ENCODE measurements around the gene MYZAP. TPM values are rescaled to one million over a fixed set of nuclear protein-coding genes. Genes with fewer than 3 reads are reported as not detected.

MYZAP gene
- total and polyA plus RNA-seq, 2 experiments from 2014 or later: 1.0 to 1.5 TPM

GRCh38 chr15:57544848-57545480, 46.7 kb upstream of the MYZAP start (continued):
- no peak for TF ChIP-seq ZNF462 (CRISPR knock-in tag; IDR thresholded peaks at IDR 0.05)
- no peak for TF ChIP-seq CREB1 (CRISPR knock-in tag; IDR thresholded peaks at IDR 0.05; ENCODE audit: low read depth)

GRCh38 chr15:57545995-57546394, 45.7 kb upstream of the MYZAP start:
- no peak overlapping the region for H3K4me3 Mint-ChIP-seq
- no peak overlapping the region for H3K4me3 ChIP-seq
- H3K79me2 ChIP-seq (replicated peaks; ENCODE audit: insufficient read depth): no peaks in the 10 kb centered on the region
- ATAC-seq: no peak
- no peaks in the 10 kb centered on the region for H3K27me3 ChIP-seq (ENCODE audit: insufficient read depth)
- DNase-seq (ENCODE audit: low spot score): no peak
- H3K27ac ChIP-seq (ENCODE audit: low read depth): no peak overlapping the region
- peaks cover 7% of the 10 kb centered on the region for H3K27me3 Mint-ChIP-seq (ENCODE audit: insufficient read depth, low read depth, poor library complexity)
- no peak overlapping the region for H3K27ac Mint-ChIP-seq
- no peak overlapping the region for H3K4me2 ChIP-seq
- 0 out of 2 replicates have a peak, but pooled peaks cover 1% of the 10 kb centered on the region for H3K9me2 ChIP-seq (ENCODE audit: insufficient read depth)
- no peak overlapping the region for H2AFZ ChIP-seq
- no peaks in the 10 kb centered on the region for H4K20me1 ChIP-seq (replicated peaks; ENCODE audit: insufficient read depth)
- H3K9me3 Mint-ChIP-seq: no peaks in the 10 kb centered on the region
- H3K36me3 ChIP-seq (ENCODE audit: insufficient read depth): peaks cover 10% of the 10 kb centered on the region
- peaks cover 59% of the 10 kb centered on the region for H3K36me3 Mint-ChIP-seq (ENCODE audit: low read depth)
- H3F3A ChIP-seq (replicated peaks; ENCODE audit: low read depth): no peaks in the 10 kb centered on the region
- no peaks in the 10 kb centered on the region for H3K4me1 ChIP-seq (ENCODE audit: insufficient read depth)
- H3K4me1 Mint-ChIP-seq: peaks cover 5% of the 10 kb centered on the region
- TF ChIP-seq STAT1 (IDR thresholded peaks at IDR 0.05; ENCODE audit: unreplicated experiment) (no peak), ZNF331 (CRISPR knock-in tag; IDR thresholded peaks at IDR 0.05; ENCODE audit: low read depth) (no peak), POLR2AphosphoS5 (IDR thresholded peaks at IDR 0.05; ENCODE audit: low read depth) (no peak), ZNF114 (CRISPR knock-in tag; IDR thresholded peaks at IDR 0.05) (no peak), CREB1 (CRISPR knock-in tag; IDR thresholded peaks at IDR 0.05; ENCODE audit: low read depth) (no peak), ETS1 (IDR thresholded peaks at IDR 0.05) (no peak), EZH2phosphoT487 (IDR thresholded peaks at IDR 0.05; ENCODE audit: unreplicated experiment) (no peak), NANOG (IDR thresholded peaks at IDR 0.05; ENCODE audit: borderline replicate concordance) (no peak), CTCF (conservative IDR thresholded peaks at IDR 0.05; ENCODE audit: low read depth in 2 of 2) (no peak)
